GM18499 (cell line): ENCODE measurements around the gene ARID3A.
A peak's percentile ranks its signal among the peaks of the same experiment; 100 is the strongest.
"Not testable (repeated sequence)": the region's sequence is repeated elsewhere in the genome, so short reads cannot be mapped to it uniquely, and the experiment has no call there.

ENCODE experiments used
- ATAC-seq: cut with Tn5 transposase; IDR thresholded peaks from one replicate; pipeline ENCODE4 v1.9.1; 2021; ENCODE audit warnings: moderate number of reproducible peaks; ENCODE audit not compliant: insufficient read depth, unreplicated experiment

The ARID3A gene

DNA sequence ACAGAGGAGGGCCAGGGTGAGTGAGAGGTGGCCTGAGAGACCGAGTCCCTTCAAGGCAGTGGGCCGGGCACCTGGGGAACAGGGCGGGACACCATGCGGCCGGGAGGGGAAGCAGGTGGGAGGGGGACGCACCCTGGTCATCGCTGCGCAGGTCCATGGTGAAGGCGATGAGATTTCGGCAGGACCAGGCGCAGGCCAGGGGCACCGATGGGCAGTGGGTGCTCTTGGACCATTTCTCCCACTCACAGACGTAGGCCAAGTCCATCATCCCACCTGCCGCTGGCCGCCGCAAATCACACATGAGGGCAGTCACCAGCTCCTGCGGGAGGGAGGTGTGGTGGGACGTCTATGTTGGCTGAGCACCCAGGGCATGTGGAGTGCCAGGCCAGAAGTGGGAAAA is 35.0 kb upstream of the ARID3A start:
- no peak for ATAC-seq

DNA sequence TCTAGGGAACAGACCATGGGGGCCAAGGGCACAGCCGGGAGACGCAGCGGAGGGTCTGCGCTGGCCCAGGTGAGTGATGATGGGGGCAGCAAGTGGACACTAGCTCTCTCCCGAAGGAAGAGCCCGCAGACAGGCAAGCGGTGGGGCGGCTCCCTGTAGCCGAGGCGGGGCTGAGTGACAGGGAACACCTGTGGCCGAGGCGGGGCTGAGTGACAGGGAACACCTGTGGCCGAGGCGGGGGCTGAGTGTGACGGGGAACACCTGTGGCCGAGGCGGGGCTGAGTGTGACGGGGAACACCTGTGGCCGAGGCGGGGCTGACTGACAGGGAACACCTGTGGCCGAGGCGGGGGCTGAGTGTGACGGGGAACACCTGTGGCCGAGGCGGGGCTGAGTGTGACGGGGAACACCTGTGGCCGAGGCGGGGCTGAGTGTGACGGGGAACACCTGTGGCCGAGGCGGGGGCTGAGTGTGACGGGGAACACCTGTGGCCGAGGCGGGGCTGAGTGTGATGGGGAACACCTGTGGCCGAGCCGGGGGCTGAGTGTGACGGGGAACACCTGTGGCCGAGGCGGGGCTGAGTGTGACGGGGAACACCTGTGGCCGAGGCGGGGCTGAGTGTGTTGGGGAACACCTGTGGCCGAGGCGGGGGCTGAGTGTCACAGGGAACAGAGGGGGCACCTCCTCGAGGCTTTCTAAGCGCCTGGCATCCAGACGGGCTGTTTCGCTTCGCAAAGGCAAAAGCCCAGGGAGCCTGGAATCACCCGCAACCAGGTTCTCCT is 34.2 kb upstream of the ARID3A start:
- not testable (repeated sequence) for ATAC-seq

DNA sequence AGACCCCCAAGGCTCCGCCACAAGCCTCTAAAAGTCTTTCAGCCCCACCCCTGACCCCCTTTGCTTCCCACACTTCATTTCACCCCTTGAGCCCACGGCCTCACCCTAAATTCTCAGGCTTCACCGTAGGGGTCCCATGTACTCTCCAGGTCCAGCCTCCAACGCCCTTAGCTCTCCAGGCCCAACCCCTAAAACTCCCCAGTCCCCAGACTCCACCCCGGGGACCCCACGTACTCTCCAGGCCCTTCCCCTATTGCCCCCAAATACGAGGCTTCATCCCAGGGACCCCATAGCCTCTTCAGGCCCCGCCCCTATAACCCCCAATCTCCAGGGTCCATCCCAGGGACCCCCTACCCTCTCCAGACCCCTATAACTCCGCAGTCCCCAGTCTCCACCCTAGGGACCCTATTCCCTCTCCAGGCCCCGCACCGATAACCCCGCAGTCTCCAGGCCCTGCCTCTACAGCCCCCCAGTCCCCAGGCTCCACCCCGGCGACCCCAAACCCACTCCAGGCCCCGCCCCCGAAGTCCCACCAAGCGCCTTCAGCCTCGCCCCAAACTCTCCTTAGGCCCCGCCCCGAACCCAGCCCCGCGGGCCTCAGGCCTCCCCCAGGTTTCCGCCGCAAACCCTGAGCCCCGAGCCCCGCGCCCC is 33.5 kb upstream of the ARID3A start:
- no peak for ATAC-seq

DNA sequence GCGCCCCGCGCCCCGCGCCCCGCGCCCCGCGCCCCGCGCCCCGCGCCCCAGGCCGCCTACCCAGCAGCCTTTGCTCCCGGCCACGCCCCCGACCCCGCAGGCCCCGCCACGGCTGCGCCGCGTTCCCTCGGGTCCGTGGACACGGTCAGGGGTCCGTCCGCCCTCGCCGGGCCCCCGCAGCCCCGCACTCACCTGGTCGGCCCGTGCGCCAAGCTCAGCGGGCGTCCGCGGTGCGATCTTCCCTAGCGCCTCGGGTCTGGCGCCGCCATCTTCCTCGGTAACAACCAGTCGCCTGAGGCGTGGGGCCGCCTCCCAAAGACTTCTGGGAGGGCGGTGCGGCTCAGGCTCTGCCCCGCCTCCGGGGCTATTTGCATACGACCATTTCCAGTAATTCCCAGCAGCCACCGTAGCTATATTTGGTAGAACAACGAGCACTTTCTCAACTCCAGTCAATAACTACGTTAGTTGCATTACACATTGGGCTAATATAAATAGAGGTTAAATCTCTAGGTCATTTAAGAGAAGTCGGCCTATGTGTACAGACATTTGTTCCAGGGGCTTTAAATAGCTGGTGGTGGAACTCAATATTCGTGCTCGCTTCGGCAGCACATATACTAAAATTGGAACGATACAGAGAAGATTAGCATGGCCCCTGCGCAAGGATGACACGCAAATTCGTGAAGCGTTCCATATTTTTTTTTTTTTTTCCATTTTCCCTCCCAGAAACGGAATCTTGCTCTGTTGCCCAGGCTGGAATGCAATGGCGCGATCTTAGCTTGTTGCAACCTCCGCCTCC is 32.7 kb upstream of the ARID3A start, which contains the start of the genes MED16 and RNU6-9:
TSS of gene MED16 (minus strand) at position 294 of the 796 bp plus-strand sequence. CDS start 2,056 bp downstream, outside the sequence.
TSS of gene RNU6-9 (plus strand) at position 591 of the 796 bp plus-strand sequence.
- peak; percentile 60 for ATAC-seq

DNA sequence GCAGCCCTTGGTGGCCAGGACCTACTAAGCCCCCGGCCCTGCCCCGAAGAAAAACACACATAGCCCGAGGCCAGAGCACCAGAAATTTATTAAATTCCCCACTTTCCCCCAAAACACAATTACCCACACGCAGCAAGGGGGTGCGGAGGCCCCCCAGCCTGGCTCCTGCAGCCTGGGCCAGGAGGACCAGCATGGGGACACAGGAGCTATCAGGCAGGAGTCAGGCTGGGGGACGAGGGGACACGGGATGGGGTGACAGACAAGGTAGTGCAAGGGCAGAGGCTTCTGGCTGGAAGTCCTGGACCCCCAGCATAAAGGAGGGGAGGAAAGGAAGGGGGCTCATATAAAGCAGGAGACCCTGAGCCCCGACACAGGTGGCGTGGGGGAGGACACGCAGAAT is 29.4 kb upstream of the ARID3A start:
- ATAC-seq, result no peak

DNA sequence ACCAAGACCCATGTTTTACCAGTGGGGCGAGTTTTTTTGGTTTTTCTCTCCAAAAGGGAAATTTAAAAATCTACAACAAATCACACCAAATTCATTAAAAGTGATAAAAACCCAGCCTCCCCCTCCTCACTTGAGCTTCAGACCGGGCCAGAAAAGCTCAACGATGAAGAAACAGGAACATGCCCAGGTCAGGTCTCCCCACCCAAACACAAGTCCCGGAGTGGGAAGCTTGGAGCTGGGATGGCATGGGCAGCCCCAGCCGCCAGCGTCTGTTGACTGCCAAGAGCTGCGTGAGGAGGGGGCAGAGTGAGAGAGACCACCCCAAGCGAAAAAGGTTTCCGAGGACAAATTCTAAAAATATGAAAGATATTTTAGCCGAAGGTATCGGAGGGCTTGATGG is 28.8 kb upstream of the ARID3A start:
- ATAC-seq, result no peak

DNA sequence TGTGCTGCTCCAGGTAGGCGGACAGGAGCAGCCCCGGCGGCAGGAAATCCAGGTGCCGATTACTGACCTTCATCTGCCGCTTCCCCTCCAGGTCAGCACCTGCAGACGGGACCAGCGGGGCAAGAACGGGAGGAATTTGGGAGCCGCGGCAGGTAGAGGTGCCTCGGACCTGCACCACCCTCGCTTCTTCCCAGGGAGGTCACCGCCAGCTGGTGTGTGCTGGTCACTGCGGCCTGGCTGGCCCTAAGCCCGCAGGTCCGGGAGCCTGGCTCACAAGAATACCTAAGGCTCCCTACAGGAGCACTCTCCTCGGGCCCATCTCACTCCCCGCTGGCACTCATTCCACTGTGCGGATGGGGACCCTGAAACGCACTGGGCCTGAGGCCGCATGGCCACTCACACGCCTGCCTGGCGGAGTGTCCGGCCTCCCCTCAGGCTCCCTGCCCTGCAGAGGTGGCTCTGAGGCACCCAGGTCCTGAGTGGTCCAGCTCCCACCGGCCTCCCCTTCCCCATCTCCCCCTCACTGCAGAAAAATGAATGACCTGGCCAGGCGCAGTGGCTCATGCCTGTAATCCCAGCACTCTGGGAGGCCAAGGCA is 28.3 kb upstream of the ARID3A start:
- no peak for ATAC-seq

DNA sequence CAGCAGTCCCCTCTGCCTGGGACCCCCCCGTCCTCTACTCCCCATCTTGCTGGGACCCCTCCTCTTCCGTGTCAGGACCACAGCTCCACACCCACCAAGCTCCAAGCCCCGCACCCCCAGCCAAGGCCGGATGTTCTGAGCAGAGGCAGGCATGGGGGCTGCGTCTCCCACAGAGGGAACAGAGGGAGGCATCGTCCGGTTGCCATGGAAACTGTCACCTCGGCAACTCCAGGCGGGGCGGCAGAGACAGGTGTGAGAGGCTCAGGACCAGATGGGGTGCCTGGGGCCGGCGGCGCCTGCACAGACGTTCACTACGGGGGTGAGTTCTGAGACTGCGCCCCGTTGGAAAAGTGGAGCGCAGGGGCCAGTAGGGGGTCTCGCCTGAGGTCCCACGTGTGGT is 27.2 kb upstream of the ARID3A start:
- ATAC-seq, result no peak

DNA sequence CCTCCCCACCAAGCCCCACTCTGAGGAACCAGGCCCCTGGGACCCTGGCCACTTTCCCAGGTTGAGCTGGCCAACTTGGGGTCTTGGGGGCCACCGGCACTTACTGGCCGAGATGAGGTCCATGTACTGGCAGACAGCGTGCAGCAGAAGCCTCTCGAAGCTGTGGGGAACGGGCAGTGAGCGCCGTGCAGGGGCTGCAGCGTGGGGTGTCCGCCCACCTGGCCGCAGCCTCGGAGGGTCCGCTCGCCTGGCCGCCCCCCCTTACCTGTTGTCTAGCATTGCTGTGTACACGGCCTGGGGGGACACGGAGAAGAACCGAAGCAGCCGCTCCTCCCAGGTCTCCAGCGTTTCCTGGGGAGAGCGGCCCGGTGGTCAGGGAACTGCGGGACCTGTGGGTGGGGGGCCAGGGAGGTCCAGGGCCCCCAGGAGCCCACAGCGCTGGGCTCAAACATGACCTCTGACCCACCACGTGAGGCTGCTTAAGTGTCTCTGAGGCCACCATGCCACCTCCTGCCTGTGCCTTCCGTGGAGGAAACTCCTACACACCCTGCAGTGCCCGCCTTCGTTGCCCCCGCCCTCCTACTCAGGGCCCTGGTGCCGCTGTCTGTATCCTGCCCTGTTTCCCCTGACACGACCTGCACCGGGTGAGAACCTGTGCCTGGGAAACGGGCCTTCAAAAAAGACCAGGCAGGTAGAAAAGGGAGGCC is 26.3 kb upstream of the ARID3A start:
- no peak for ATAC-seq

DNA sequence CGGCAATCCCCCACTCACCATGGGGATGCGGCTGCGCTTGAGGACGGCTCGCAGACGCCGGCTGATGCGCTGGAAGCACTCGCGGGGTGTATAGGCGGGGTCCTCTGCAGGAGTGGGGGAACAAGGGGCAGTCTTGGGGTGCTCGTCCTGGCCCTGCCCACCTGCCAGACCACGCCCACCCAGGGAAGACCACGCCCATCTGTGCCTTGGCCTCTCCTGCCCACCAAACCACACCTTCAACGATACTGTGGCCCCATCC is 25.9 kb upstream of the ARID3A start:
- no peak for ATAC-seq

DNA sequence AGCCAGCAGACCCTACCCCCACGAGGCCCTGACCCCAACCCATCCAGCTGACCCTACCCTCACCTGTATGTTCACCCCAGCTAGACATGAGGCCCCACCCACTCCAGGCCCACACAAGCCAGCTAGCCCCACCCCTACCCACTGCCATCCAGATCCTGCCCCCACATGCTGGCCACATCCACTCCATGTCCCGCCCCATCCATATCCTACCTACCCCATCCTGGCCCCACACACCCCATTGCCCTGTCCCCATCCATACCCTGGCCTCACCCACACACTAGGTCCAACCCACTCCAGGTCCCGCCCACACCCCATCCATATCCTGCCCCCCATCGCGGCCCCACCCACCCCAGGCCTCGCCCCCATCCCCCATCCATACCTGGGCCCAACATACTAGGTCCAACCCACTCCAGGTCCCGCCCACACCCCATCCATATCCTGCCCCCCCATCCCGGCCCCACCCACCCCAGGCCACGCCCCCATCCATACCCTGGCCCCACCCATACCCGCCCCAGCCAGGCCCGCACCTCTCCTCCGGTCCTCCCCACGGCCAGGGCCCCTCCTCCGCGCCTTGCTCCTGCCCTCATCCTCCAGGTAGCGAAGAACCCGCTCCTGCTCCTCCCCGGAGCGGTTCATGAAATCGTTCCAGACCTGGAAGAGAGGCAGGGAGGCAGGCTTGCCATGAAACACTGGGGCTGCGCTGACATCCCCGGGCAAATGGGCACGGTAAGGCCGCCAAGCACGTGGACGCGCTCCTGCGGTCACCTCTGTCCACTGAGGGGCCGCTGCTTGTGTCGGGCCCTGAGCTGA is 25.3 kb upstream of the ARID3A start:
- ATAC-seq, result no peak

DNA sequence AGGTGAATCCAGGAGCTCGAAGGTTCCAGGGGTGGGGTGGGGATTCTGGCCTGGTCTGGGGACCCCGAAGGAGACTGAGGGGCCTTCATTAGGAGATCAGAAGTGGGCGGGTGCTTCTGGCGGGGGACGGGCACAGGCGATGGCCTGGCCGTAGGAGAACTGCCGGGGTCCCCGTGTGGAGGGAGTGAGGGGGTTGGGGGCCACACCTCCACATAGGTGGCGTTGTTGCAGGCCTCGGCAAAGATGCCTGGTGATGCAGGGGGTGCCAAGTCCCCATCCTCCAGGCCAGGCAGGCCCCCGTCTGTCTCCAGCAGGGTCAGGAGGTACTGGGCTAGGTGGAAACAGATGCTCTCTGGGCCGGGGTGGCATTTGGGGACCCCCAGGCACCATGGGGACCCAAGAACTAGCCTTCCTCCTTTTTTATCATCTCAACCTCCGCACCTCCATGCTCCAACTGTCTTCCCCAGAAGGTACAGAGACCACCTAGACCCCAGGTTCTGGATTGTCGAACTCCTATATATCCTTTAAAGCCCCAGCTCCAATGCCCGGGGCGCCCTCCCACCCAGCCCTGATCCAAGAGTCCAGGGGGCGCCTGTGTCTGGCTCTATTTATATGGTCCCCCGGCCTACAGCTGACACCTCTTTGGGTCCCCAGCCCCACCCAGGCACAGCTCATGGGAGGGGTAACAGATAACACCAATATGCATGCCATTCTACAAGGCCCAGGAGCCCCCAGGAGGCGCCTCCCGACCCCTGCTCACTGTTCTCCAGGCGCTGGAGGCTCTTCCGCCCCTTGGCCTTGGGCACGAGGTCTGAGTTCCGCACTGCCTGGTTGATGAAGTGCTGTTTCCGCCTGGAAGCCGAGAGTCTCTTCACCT is 24.4 kb upstream of the ARID3A start:
- no peak for ATAC-seq

DNA sequence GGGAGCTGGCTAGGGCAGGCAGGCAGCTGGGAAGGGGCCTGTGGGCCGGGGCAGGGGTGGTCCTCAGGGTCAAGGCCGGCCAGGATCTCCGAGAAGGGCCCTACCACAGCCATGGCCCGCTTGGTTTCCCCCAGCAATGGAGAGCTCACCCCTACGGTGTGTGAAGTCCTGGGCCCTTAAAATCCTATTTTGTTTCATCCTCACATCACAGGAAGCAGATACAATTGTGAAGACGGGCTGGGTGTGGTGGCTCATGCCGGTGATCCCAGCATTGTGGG is 23.8 kb upstream of the ARID3A start:
- no peak for ATAC-seq

DNA sequence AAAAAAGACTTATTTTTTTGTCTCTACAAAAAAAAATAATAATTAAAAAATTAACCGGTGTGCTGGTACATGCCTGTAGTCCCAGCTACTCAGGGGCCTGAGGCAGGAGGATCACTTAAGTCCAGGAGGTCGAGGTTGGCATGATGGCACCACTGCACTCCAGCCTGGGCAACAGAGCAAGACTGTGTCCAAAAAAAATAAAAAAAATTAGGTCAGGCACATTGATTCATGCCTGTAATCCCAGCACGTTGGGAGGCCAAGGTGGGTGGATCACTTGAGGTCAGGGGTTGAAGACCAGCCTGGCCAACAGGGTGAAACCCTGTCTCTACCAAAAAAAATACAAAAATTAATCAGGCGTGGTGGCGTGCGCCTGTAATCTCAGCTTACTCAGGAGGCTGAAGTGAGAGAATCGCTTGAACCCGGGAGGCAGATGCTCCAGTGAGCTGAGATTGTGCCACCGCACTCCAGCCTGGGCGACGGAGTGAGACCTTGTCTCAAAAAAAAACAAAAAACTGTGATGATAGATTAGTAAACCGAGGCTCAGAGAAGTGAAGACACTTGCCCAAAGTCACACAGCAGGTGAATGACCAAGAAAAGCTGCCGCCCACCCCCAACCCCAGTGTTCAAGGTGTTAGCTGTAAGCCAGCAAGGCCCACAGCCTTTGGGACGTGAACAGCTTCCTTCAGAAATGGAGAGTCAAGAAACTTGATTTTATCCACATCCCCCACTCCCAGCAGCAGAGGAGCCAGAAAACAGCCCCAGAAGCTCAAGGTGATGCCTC is 23.2 kb upstream of the ARID3A start:
- ATAC-seq, result no peak

DNA sequence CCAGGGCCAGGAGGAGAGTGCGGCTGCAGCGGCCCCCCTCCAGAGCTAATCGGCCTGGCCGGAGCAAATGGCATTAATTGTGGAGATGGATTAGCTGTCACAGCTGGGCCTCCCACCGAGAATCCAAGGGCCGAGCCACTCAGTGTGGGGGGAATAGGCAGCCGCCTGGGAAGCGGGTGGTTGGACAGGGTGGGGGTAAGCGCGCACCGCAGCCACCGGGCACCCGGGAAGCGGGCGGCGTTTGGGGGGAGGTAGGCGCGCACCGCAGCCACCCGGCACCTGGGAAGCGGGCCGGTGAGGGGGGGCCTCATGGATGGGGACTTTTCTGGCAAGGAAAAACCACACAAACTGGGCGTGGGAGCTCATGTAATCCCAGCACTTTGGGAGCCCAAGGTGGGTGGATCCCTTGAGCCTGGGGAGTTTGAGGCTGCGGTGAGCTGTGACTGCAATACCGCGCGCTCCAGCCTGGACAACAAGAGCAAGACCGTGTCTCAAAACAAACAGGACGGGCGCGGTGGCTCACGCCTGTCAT is 22.5 kb upstream of the ARID3A start:
- no peak for ATAC-seq

DNA sequence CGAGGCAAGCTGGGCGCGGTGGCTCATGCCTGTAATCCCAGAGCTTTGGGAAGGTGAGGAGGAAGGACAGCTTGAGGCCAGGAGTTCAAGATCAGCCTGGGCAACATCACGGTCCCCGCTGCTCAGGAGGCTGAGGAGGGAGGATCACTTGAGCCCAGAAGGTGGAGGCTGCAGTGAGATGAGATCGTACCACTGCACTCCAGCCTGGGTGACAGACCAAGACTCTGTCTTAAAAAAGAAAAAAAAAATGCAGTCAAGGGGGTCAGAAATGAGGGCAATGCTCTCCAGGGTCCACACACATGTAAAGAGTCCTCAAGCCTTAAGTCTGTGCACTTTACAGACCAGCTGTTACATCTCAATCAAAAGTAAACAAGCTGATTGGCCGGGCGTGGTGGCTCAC is 21.3 kb upstream of the ARID3A start:
- no peak for ATAC-seq

DNA sequence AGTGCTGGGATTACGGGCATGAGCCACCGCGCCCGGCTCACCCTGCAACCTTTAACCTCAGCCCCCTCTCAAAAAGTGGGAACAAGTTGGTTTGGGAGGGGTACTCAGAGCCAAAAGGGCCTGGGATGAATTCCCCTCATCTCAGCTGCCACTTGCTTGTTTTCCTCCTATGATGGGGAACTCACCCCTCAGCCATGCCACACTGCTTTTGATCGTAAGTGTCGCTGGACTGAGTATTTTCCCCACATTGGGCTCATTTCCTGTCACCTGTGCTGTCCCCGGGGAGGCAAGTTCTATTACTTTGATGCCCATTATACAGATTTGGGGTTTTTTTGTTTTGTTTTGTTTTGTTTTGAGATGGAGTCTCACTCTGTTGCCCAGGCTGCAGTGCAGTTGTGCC is 19.4 kb upstream of the ARID3A start:
- no peak for ATAC-seq
